GM12878 (cell line): ENCODE results near the gene LCAT. TPM values are rescaled to one million over a fixed set of nuclear protein-coding genes. Genes with fewer than 3 reads are reported as not detected.

Source experiments
- ATF3 ChIP-seq: IDR thresholded peaks from 2 replicates; pipeline ENCODE4 v1.6.1; 2011; ENCODE audit warnings: low read depth, mild to moderate bottlenecking, low read length, moderate library complexity, borderline replicate concordance; ENCODE audit errors: extremely low read depth
- BHLHE40 ChIP-seq, 2 experiments: fragments of 450-650 bp in 1 of 2; IDR thresholded peaks; 2 replicates each; pipeline ENCODE4 v1.6.1; 2011 to 2017; ENCODE audit warnings: low read depth in 2 of 2, borderline replicate concordance in 1 of 2, improper control_type of control experiment in 1 of 2, low read length in 1 of 2, mild to moderate bottlenecking in 1 of 2
- BMI1 ChIP-seq: fragments of 450-650 bp; IDR thresholded peaks from 2 replicates; pipeline ENCODE4 v1.6.1; 2016; ENCODE audit warnings: mild to moderate bottlenecking, moderate library complexity, borderline replicate concordance
- ESRRA ChIP-seq: IDR thresholded peaks from 2 replicates; pipeline ENCODE4 v1.6.1; 2012; ENCODE audit warnings: mild to moderate bottlenecking, low read length, improper control_type of control experiment
- FOXM1 ChIP-seq: IDR thresholded peaks from 2 replicates; pipeline ENCODE4 v1.6.1; 2012; ENCODE audit warnings: low read depth, mild to moderate bottlenecking, inconsistent platforms, low read length, moderate library complexity
- IKZF1 ChIP-seq: fragments of 450-650 bp; conservative IDR thresholded peaks from 2 replicates; pipeline ENCODE4 v1.6.1; 2017; ENCODE audit warnings: antibody characterized with exemption, mild to moderate bottlenecking
- IKZF2 ChIP-seq, 2 experiments: fragments of 450-650 bp; IDR thresholded peaks; 2 replicates each; pipeline ENCODE4 v1.6.1; 2017; ENCODE audit warnings: mild to moderate bottlenecking in 2 of 2, moderate library complexity in 2 of 2
- KDM1A ChIP-seq: fragments of 200-600 bp; sonication (generic); IDR thresholded peaks from 2 replicates; pipeline ENCODE4 v1.6.1; 2016; ENCODE audit warnings: borderline replicate concordance
- NFIC ChIP-seq: IDR thresholded peaks from 2 replicates; pipeline ENCODE4 v1.6.1; 2012; ENCODE audit warnings: low read depth, mild to moderate bottlenecking, inconsistent platforms, low read length, moderate library complexity
- NFYA ChIP-seq: IDR thresholded peaks from 2 replicates; pipeline ENCODE4 v1.6.1; 2011; ENCODE audit warnings: low read depth, mild to moderate bottlenecking, low read length, improper control_type of control experiment, borderline replicate concordance
- NKRF ChIP-seq: fragments of 450-650 bp; conservative IDR thresholded peaks from 2 replicates; pipeline ENCODE4 v1.6.1; 2017; ENCODE audit warnings: mild to moderate bottlenecking, moderate library complexity
- PML ChIP-seq: IDR thresholded peaks from 2 replicates; pipeline ENCODE4 v1.6.1; 2012; ENCODE audit warnings: low read length, inconsistent platforms
- POLR2A ChIP-seq: IDR thresholded peaks from 2 replicates; pipeline ENCODE4 v1.6.1; 2011; ENCODE audit warnings: low read depth, mild to moderate bottlenecking, low read length
- RELA ChIP-seq: fragments of 450-650 bp; IDR thresholded peaks from 2 replicates; pipeline ENCODE4 v1.8.0; 2014; ENCODE audit warnings: borderline replicate concordance; ENCODE audit not compliant: partially characterized antibody
- SIN3A ChIP-seq: IDR thresholded peaks from 2 replicates; pipeline ENCODE4 v1.6.1; 2012; ENCODE audit warnings: low read depth, low read length, improper control_type of control experiment
- SKIL ChIP-seq: fragments of 450-650 bp; IDR thresholded peaks from 2 replicates; pipeline ENCODE4 v1.6.1; 2017; ENCODE audit warnings: mild to moderate bottlenecking, low read depth, inconsistent platforms; ENCODE audit not compliant: poor library complexity, severe bottlenecking
- SMAD5 ChIP-seq: IDR thresholded peaks from 2 replicates; pipeline ENCODE4 v1.6.1; 2016; ENCODE audit warnings: antibody characterized with exemption, low read depth
- SMARCA5 ChIP-seq: fragments of 450-650 bp; IDR thresholded peaks from 2 replicates; pipeline ENCODE4 v1.6.1; 2017; ENCODE audit warnings: mild to moderate bottlenecking
- SRF ChIP-seq, 2 experiments: IDR thresholded peaks; 2 replicates each; pipeline ENCODE4 v1.6.1; 2011; ENCODE audit warnings: low read depth in 2 of 2, low read length in 2 of 2, mild to moderate bottlenecking in 1 of 2, moderate library complexity in 1 of 2
- SUZ12 ChIP-seq: fragments of 200-600 bp; sonication (generic); IDR thresholded peaks from one replicate; pipeline ENCODE4 v1.6.1; 2018; ENCODE audit warnings: antibody characterized with exemption, mild to moderate bottlenecking; ENCODE audit not compliant: unreplicated experiment
- ZBTB40 ChIP-seq: fragments of 450-650 bp; IDR thresholded peaks from 2 replicates; pipeline ENCODE4 v1.6.1; 2016; ENCODE audit warnings: mild to moderate bottlenecking, moderate library complexity, borderline replicate concordance
- ZSCAN29 ChIP-seq: fragments of 450-650 bp; IDR thresholded peaks from 2 replicates; pipeline ENCODE4 v1.6.1; 2017; ENCODE audit warnings: mild to moderate bottlenecking, moderate library complexity
- polyA plus RNA-seq, 11 experiments: library from polyadenylated mRNA; depleted of rRNA in 4 of 11; unstranded in 6 of 11; stranded (reverse) in 5 of 11; fragments of >200 nt; fragmentation: Nextera tagmentation in 4 of 11; fragmentation: Illumina TruSeq in 1 of 11; extraction: Ambion mirVana in 4 of 11; extraction: Trizol in 1 of 11; gene quantifications; 1 replicate in 1 of 11; 2 replicates in 10 of 11; pipeline versions ENCODE4 v1.2.1 to v1.2.3, GENCODE V29; 2011 to 2016; ENCODE audit warnings: inconsistent platforms in 2 of 11, missing spikeins in 2 of 11, low read depth in 1 of 11
- total RNA-seq, 4 experiments: library from RNA; depleted of rRNA in 3 of 4; stranded (reverse); fragments of >200 nt in 3 of 4; fragmentation: Illumina TruSeq in 1 of 4; extraction: Trizol in 1 of 4; gene quantifications; 2 replicates each; pipeline versions ENCODE4 v1.2.1 to v1.2.3, GENCODE V29; 2013 to 2021

LCAT gene
- total and polyA plus RNA-seq, 10 of the 15 experiments (the other 5 are each of a cell fraction or from before 2014, with no cell fraction given), result 0.61 to 11.7 (median 3.3) TPM

GRCh38 chr16:67993207-67994039 is 49.5 kb upstream of the LCAT start (continued):
- no peak for TF ChIP-seq PML
- TF ChIP-seq POLR2A, result peak; percentile 70
- TF ChIP-seq IKZF1, result peak; percentile 77
- TF ChIP-seq SIN3A, result peak; percentile 43; the same call in 1 of the 2 replicates
- no peak for TF ChIP-seq NFIC
- no peak for TF ChIP-seq SMAD5
- no peak for TF ChIP-seq SKIL
- TF ChIP-seq KDM1A, result no peak
- TF ChIP-seq SRF (IDR thresholded peaks at IDR 0.05; ENCODE audit: low read depth in 2 of 2, low read length in 2 of 2), result no peak
- 0 out of 2 replicates have a peak, but pooled peaks have one; percentile 20 for TF ChIP-seq ZSCAN29
- no peak for TF ChIP-seq ATF3
- no peak for TF ChIP-seq SUZ12
- TF ChIP-seq RELA, result no peak
- peak; percentile 38 to 45; a peak in 1 of 4 replicates for TF ChIP-seq IKZF2 (IDR thresholded peaks at IDR 0.05)
- TF ChIP-seq ESRRA, result 0 out of 2 replicates have a peak, but pooled peaks have one; percentile 21
- TF ChIP-seq FOXM1, result no peak
- no peak for TF ChIP-seq BMI1
- no peak; the same call in 1 of the 2 replicates for TF ChIP-seq NKRF
- peak; percentile 89 for TF ChIP-seq SMARCA5
- TF ChIP-seq NFYA, result no peak
- TF ChIP-seq ZBTB40, result no peak
- peak; percentile 28 to 50; a peak in 3 of 4 replicates for TF ChIP-seq BHLHE40 (IDR thresholded peaks at IDR 0.05; ENCODE audit: borderline replicate concordance in 1 of 2, low read depth in 2 of 2, low read length in 1 of 2)
